Activated CD8-positive, alpha-beta memory T cell treated with anti-CD3 and anti-CD28 coated beads, Interleukin-2, amount 50 U/mL, for 1 hour (primary cell): ENCODE measurements around the gene TOP3A.
"Not testable (repeated sequence)": the region's sequence is repeated elsewhere in the genome, so short reads cannot be mapped to it uniquely, and the experiment has no call there.

Experiments used
- DNase-seq: peaks from one replicate; pipeline ENCODE4 v3.0.0-alpha.2; 2020; ENCODE audit errors: extremely low read depth

TOP3A gene

GRCh38 chr17:18314731-18315561 lies at the start of gene TOP3A, which contains the start of gene SMCR8:
TOP3A (minus strand) TSS chr17:18314994; CDS start chr17:18314778, 216 bp downstream.
SMCR8 (plus strand) TSS chr17:18315293; CDS start chr17:18315790, 497 bp downstream.
- peak; percentile 91 for DNase-seq

- no peak for DNase-seq
Measured at GRCh38 chr17:18364166-18364565, 49.4 kb upstream of the TOP3A start.

- DNase-seq, result peak; percentile 49
Measured at GRCh38 chr17:18363101-18364049, 48.6 kb upstream of the TOP3A start, which contains the start of gene SHMT1. SHMT1 (minus strand) TSS chr17:18363550; CDS start chr17:18355981, 7,569 bp downstream.

GRCh38 chr17:18362698-18363100 lies 47.9 kb upstream of the TOP3A start:
- DNase-seq, result no peak

- DNase-seq, result no peak
Measured at GRCh38 chr17:18361837-18362697, 47.3 kb upstream of the TOP3A start.

GRCh38 chr17:18360518-18360917 lies 45.7 kb upstream of the TOP3A start:
- no peak for DNase-seq

GRCh38 chr17:18356624-18357023 lies 41.8 kb upstream of the TOP3A start:
- DNase-seq, result no peak

GRCh38 chr17:18353541-18353940 lies 38.7 kb upstream of the TOP3A start:
- DNase-seq, result no peak

- DNase-seq, result no peak
Measured at GRCh38 chr17:18344021-18344420, 29.2 kb upstream of the TOP3A start.

- no peak for DNase-seq
Measured at GRCh38 chr17:18339933-18340332, 25.1 kb upstream of the TOP3A start.

- not testable (repeated sequence) for DNase-seq
Measured at GRCh38 chr17:18338158-18338557, 23.4 kb upstream of the TOP3A start.

GRCh38 chr17:18332909-18333489 lies 18.2 kb upstream of the TOP3A start:
- no peak for DNase-seq

GRCh38 chr17:18331879-18332278 lies 17.1 kb upstream of the TOP3A start:
- no peak for DNase-seq

- DNase-seq, result no peak
Measured at GRCh38 chr17:18328643-18329204, 13.9 kb upstream of the TOP3A start.

GRCh38 chr17:18327556-18327955 lies 12.8 kb upstream of the TOP3A start:
- DNase-seq, result no peak

GRCh38 chr17:18327093-18327492 lies 12.3 kb upstream of the TOP3A start:
- DNase-seq, result no peak

- no peak for DNase-seq
Measured at GRCh38 chr17:18326572-18326971, 11.8 kb upstream of the TOP3A start.

GRCh38 chr17:18326039-18326438 lies 11.2 kb upstream of the TOP3A start:
- DNase-seq, result no peak

- no peak for DNase-seq
Measured at GRCh38 chr17:18324140-18325050, 9.6 kb upstream of the TOP3A start.
